PFSK-1 (cell line): ENCODE results near the gene ZC3H12A.

Source experiments
- POLR2AphosphoS5 ChIP-seq: IDR thresholded peaks from 2 replicates; pipeline ENCODE4 v1.6.1; 2012; ENCODE audit warnings: low read depth, mild to moderate bottlenecking, control low read depth, low read length, moderate library complexity
- REST ChIP-seq, 2 experiments: IDR thresholded peaks; 2 replicates each; pipeline versions ENCODE4 v1.6.1 to v1.8.0; 2011 to 2012; ENCODE audit warnings: low read depth in 2 of 2, low read length in 2 of 2, control low read depth in 1 of 2, inconsistent platforms in 1 of 2, mild to moderate bottlenecking in 1 of 2, moderate library complexity in 1 of 2; ENCODE audit not compliant: insufficient read depth in 1 of 2

- TF ChIP-seq POLR2AphosphoS5 (no peak), REST (IDR thresholded peaks at IDR 0.05; ENCODE audit: insufficient read depth in 1 of 2, low read depth in 2 of 2, low read length in 2 of 2) (no peak)
Observed at GRCh38 chr1:37464443-37464842, 9.9 kb upstream of the ZC3H12A start.
